K562 (cell line): Measurements from ENCODE around the gene DCHS2. TPM values are rescaled to one million over a fixed set of nuclear protein-coding genes. Genes with fewer than 3 reads are reported as not detected.
A peak's percentile ranks its signal among the peaks of the same experiment; 100 is the strongest.

ENCODE experiments used
- CUX1 ChIP-seq: fragments of 200-800 bp; sonication (Bioruptor generic); IDR thresholded peaks from 2 replicates; pipeline ENCODE4 v1.6.1; 2016; ENCODE audit warnings: missing genetic modification characterization, missing compliant biosample characterization
- DLX4 ChIP-seq: fragments of 250-450 bp; sonication (Bioruptor Pico); IDR thresholded peaks from 2 replicates; pipeline ENCODE4 v1.6.1; 2021; ENCODE audit warnings: mild to moderate bottlenecking
- DPF2 ChIP-seq: fragments of 450-650 bp; IDR thresholded peaks from 2 replicates; pipeline ENCODE4 v1.6.1; 2016
- ELF2 ChIP-seq: fragments of 250-450 bp; sonication (Bioruptor Pico); IDR thresholded peaks from 2 replicates; pipeline ENCODE4 v1.5.0; 2021; ENCODE audit warnings: mild to moderate bottlenecking
- FOSL1 ChIP-seq: fragments of 200-800 bp; sonication (Bioruptor generic); conservative IDR thresholded peaks from 2 replicates; pipeline ENCODE4 v1.6.1; 2016; ENCODE audit warnings: missing genetic modification characterization, missing compliant biosample characterization
- FOXK2 ChIP-seq, 2 experiments: fragments of 450-650 bp; IDR thresholded peaks in 1 of 2; conservative IDR thresholded peaks in 1 of 2; 2 replicates each; pipeline ENCODE4 v1.6.1; 2016; ENCODE audit warnings: low read depth in 2 of 2, mild to moderate bottlenecking in 1 of 2
- HOMEZ ChIP-seq: fragments of 250-450 bp; sonication (Bioruptor Pico); IDR thresholded peaks from 2 replicates; pipeline ENCODE4 v1.4.0; 2020; ENCODE audit warnings: mild to moderate bottlenecking, moderate library complexity
- MBD2 ChIP-seq: sonication (generic); IDR thresholded peaks from 2 replicates; pipeline ENCODE4 v1.6.1; 2016; ENCODE audit warnings: low read depth, borderline replicate concordance
- MCM3 ChIP-seq: fragments of 450-650 bp; IDR thresholded peaks from 2 replicates; pipeline ENCODE4 v1.6.1; 2016
- SREBF2 ChIP-seq: sonication (generic); formaldehyde crosslinking; IDR thresholded peaks from 2 replicates; pipeline ENCODE4 v1.4.0; 2020; ENCODE audit warnings: mild to moderate bottlenecking, missing genetic modification reagents
- ZHX1 ChIP-seq: fragments of 150-350 bp; conservative IDR thresholded peaks from 2 replicates; pipeline ENCODE4 v1.6.1; 2014; ENCODE audit warnings: low read length
- ZNF121 ChIP-seq: sonication (generic); formaldehyde crosslinking; conservative IDR thresholded peaks from 2 replicates; pipeline ENCODE4 v1.8.0; 2022; ENCODE audit warnings: missing genetic modification reagents
- ZNF639 ChIP-seq, 2 experiments: fragments of 200-800 bp in 1 of 2; sonication (Bioruptor generic) in 1 of 2; sonication (generic) in 1 of 2; formaldehyde crosslinking in 1 of 2; IDR thresholded peaks in 1 of 2; conservative IDR thresholded peaks in 1 of 2; 2 replicates each; pipeline versions ENCODE4 v1.5.0 to v1.6.1; 2016 to 2020; ENCODE audit warnings: missing compliant biosample characterization in 1 of 2, missing genetic modification characterization in 1 of 2, missing genetic modification reagents in 1 of 2
- ZNF655 ChIP-seq: fragments of 250-450 bp; sonication (Bioruptor Pico); IDR thresholded peaks from 2 replicates; pipeline ENCODE4 v1.5.0; 2021
- ZNF766 ChIP-seq: fragments of 200-800 bp; sonication (Bioruptor generic); conservative IDR thresholded peaks from 2 replicates; pipeline ENCODE4 v1.6.1; 2016; ENCODE audit warnings: missing genetic modification characterization, missing compliant biosample characterization
- ZZZ3 ChIP-seq: fragments of 450-650 bp; IDR thresholded peaks from 2 replicates; pipeline ENCODE4 v1.6.1; 2016; ENCODE audit warnings: antibody characterized with exemption, mild to moderate bottlenecking, moderate library complexity
- polyA plus RNA-seq, 8 experiments: library from polyadenylated mRNA; depleted of rRNA in 4 of 8; stranded (reverse) in 5 of 8; unstranded in 3 of 8; fragments of >200 nt; fragmentation: Nextera tagmentation in 2 of 8; fragmentation: Illumina TruSeq in 1 of 8; extraction: Ambion mirVana in 2 of 8; extraction: Trizol in 1 of 8; gene quantifications; 2 replicates each; pipeline versions ENCODE4 v1.2.1 to v1.2.3, GENCODE V29; 2011 to 2014; ENCODE audit warnings: inconsistent platforms in 1 of 8, missing spikeins in 1 of 8
- total RNA-seq, 7 experiments: library from RNA; depleted of rRNA in 6 of 7; stranded (reverse); fragments of >200 nt in 6 of 7; fragmentation: Illumina TruSeq in 2 of 7; extraction: Trizol in 2 of 7; gene quantifications; 2 replicates each; pipeline versions ENCODE4 v1.2.1 to v1.2.3, GENCODE V29; 2011 to 2021; ENCODE audit warnings: low replicate concordance in 1 of 7

The DCHS2 gene
- total and polyA plus RNA-seq, 9 of the 15 experiments (the other 6 are each of a cell fraction or from before 2014, with no cell fraction given): 0.49 to 7.1 (median 5.3) TPM

- TF ChIP-seq ZHX1 (no peak), DLX4 (CRISPR knock-in tag) (no peak), FOXK2 (conservative IDR thresholded peaks at IDR 0.05 in 1 of 2, IDR thresholded peaks at IDR 0.05 in 1 of 2; ENCODE audit: low read depth in 2 of 2) (peak; percentile 40 to 76), ZNF121 (CRISPR knock-in tag) (no peak), ZNF639 (CRISPR knock-in tag; conservative IDR thresholded peaks at IDR 0.05 in 1 of 2, IDR thresholded peaks at IDR 0.05 in 1 of 2) (no peak), ELF2 (CRISPR knock-in tag) (no peak), ZZZ3 (no peak), MCM3 (no peak), CUX1 (no peak), FOSL1 (tag) (no peak), MBD2 (no peak), ZNF766 (no peak), ZNF655 (CRISPR knock-in tag) (no peak), DPF2 (no peak), SREBF2 (CRISPR knock-in tag) (no peak), HOMEZ (CRISPR knock-in tag) (no peak)
Measured at GRCh38 chr4:154506253-154506652, 14.7 kb upstream of the DCHS2 start (continued).
